DND-41 (cell line): ENCODE results near the gene TLN1.

ENCODE experiments used
- CTCF ChIP-seq: IDR thresholded peaks from 2 replicates; pipeline ENCODE4 v1.5.1; 2012; ENCODE audit warnings: borderline replicate concordance, low read length, moderate library complexity, mild to moderate bottlenecking; ENCODE audit not compliant: poor library complexity, severe bottlenecking; ENCODE audit errors: extremely low read depth
- EZH2 ChIP-seq: IDR thresholded peaks from 3 replicates; pipeline ENCODE4 v1.6.1; 2012; ENCODE audit warnings: borderline replicate concordance, low read depth, mild to moderate bottlenecking, moderate library complexity, low read length, inconsistent platforms; ENCODE audit not compliant: severe bottlenecking

- TF ChIP-seq CTCF (no peak), EZH2 (no peak)
Measured at GRCh38 chr9:35717132-35717870, 14.7 kb downstream of the TLN1 start.
